ENCODE results near the gene PTRH1.

The PTRH1 gene

GRCh38 chr9:127698386-127698785, 17.1 kb downstream of the PTRH1 start:
- H3K79me2 ChIP-seq (ENCODE audit: insufficient read depth, low read length) = no peaks in the 10 kb centered on the region
- no peaks in the 10 kb centered on the region for H3K36me3 ChIP-seq (ENCODE audit: insufficient read depth, low read length)
- no peak overlapping the region for H3K4me2 ChIP-seq (ENCODE audit: low read depth, low read length, poor library complexity, severe bottlenecking)
- no peaks in the 10 kb centered on the region for H3K9me2 ChIP-seq (replicated peaks; ENCODE audit: low read depth, low read length)
- H3K4me1 ChIP-seq (ENCODE audit: insufficient read depth, low read length, poor library complexity, severe bottlenecking) = no peaks in the 10 kb centered on the region
- no peak overlapping the region for H2AFZ ChIP-seq (ENCODE audit: low read length)
- H4K20me1 ChIP-seq (ENCODE audit: insufficient read depth, low read length, poor library complexity, severe bottlenecking) = no peaks in the 10 kb centered on the region
- H3K4me3 ChIP-seq (ENCODE audit: low read length, poor library complexity, severe bottlenecking) = no peak overlapping the region
- TF ChIP-seq EZH2phosphoT487 (IDR thresholded peaks at IDR 0.05; ENCODE audit: borderline replicate concordance) = no peak
- TF ChIP-seq CTCF (conservative IDR thresholded peaks at IDR 0.05; ENCODE audit: low read length) = no peak
- no peaks in the 10 kb centered on the region for H3F3A ChIP-seq (ENCODE audit: low read depth)
- H3K27me3 ChIP-seq (ENCODE audit: insufficient read depth, low read length, poor library complexity, severe bottlenecking) = no peaks in the 10 kb centered on the region
- no peaks in the 10 kb centered on the region for H3K9me3 ChIP-seq (ENCODE audit: insufficient read depth, low read depth, low read length)
- no peak overlapping the region for H3K9ac ChIP-seq (ENCODE audit: low read depth, low read length, poor library complexity, severe bottlenecking)

DNA sequence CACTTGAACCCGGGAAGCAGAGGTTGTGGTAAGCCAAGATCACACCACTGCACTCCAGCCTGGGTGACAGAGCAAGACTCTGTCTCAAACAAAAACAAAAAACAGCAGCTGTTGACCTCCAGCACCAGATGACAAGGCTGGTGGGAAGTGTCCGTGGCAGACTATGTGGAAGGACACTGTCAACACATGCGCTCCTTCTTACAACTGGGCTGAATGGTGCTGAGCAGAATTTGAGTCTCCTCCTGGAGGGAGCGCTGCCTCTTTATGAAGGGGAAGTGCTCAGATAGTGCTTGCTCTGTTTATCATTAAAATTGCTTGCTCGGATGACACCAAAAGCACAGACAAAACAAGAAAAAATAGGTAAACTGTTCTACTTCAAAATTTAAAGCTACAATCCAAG, 17.9 kb downstream of the PTRH1 start:
- Histone ChIP-seq H3K36me3 (ENCODE audit: insufficient read depth, low read length) (no peaks in the 10 kb centered on the region), H3K9ac (ENCODE audit: low read depth, low read length, poor library complexity, severe bottlenecking) (no peak overlapping the region), H3K4me1 (ENCODE audit: insufficient read depth, low read length, poor library complexity, severe bottlenecking) (no peaks in the 10 kb centered on the region), H4K20me1 (ENCODE audit: insufficient read depth, low read length, poor library complexity, severe bottlenecking) (no peaks in the 10 kb centered on the region), H3K27me3 (ENCODE audit: insufficient read depth, low read length, poor library complexity, severe bottlenecking) (no peaks in the 10 kb centered on the region), H3K79me2 (ENCODE audit: insufficient read depth, low read length) (no peaks in the 10 kb centered on the region), H3K9me2 (replicated peaks; ENCODE audit: low read depth, low read length) (no peaks in the 10 kb centered on the region), H3K4me3 (ENCODE audit: low read length, poor library complexity, severe bottlenecking) (no peak overlapping the region), H3K9me3 (ENCODE audit: insufficient read depth, low read depth, low read length) (no peaks in the 10 kb centered on the region), H3K4me2 (ENCODE audit: low read depth, low read length, poor library complexity, severe bottlenecking) (no peak overlapping the region), H3F3A (ENCODE audit: low read depth) (no peaks in the 10 kb centered on the region), H2AFZ (ENCODE audit: low read length) (no peak overlapping the region)
- TF ChIP-seq EZH2phosphoT487 (IDR thresholded peaks at IDR 0.05; ENCODE audit: borderline replicate concordance) = no peak
- no peak for TF ChIP-seq CTCF (conservative IDR thresholded peaks at IDR 0.05; ENCODE audit: low read length)

GRCh38 chr9:127694890-127695720, 20.4 kb downstream of the PTRH1 start:
- H3K4me1 ChIP-seq (ENCODE audit: insufficient read depth, low read length, poor library complexity, severe bottlenecking) = no peaks in the 10 kb centered on the region
- H3K36me3 ChIP-seq (ENCODE audit: insufficient read depth, low read length) = peaks cover 13% of the 10 kb centered on the region; the same call in 1 of the 2 replicates
- H2AFZ ChIP-seq (ENCODE audit: low read length) = no peak overlapping the region
- H4K20me1 ChIP-seq (ENCODE audit: insufficient read depth, low read length, poor library complexity, severe bottlenecking) = no peaks in the 10 kb centered on the region
- H3K9ac ChIP-seq (ENCODE audit: low read depth, low read length, poor library complexity, severe bottlenecking) = no peak overlapping the region
- no peaks in the 10 kb centered on the region for H3K9me2 ChIP-seq (replicated peaks; ENCODE audit: low read depth, low read length)
- H3K4me3 ChIP-seq (ENCODE audit: low read length, poor library complexity, severe bottlenecking) = no peak overlapping the region
- no peak overlapping the region for H3K4me2 ChIP-seq (ENCODE audit: low read depth, low read length, poor library complexity, severe bottlenecking)
- H3K9me3 ChIP-seq (ENCODE audit: insufficient read depth, low read depth, low read length) = no peaks in the 10 kb centered on the region
- H3K27me3 ChIP-seq (ENCODE audit: insufficient read depth, low read length, poor library complexity, severe bottlenecking) = no peaks in the 10 kb centered on the region
- TF ChIP-seq CTCF (conservative IDR thresholded peaks at IDR 0.05; ENCODE audit: low read length) (no peak), EZH2phosphoT487 (IDR thresholded peaks at IDR 0.05; ENCODE audit: borderline replicate concordance) (no peak)
- H3F3A ChIP-seq (ENCODE audit: low read depth) = no peaks in the 10 kb centered on the region
- no peaks in the 10 kb centered on the region for H3K79me2 ChIP-seq (ENCODE audit: insufficient read depth, low read length)

All from Loucy (cell line).